ENCODE measurements around the gene PODXL. TPM values are rescaled to one million over a fixed set of nuclear protein-coding genes. Genes with fewer than 3 reads are reported as not detected.

PODXL gene
- polyA plus RNA-seq, 1 donor (not counting 4 experiments of a cell fraction or from before 2014, with no cell fraction given) = 0.08 TPM

DNA sequence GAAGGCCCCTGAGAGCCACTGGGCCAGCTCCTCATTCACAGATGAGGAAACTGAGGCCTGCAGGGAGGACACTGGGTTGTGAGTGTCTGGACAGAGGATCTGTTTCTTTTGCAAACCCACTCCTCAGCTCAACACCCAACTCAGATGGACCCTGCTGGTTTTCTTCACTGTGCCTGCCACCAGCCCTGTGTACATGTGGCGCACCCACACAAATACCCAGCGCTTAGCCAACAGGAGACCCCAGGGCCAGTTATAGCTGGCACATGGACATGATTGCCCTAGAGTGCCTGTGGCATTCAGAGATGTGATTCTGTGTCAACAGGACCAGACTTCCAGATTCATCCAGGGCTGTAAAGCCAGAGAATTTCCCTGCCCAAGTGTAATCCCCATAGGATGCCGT is 12.4 kb downstream of the PODXL start:
- no peak overlapping the region for H3K4me2 ChIP-seq (ENCODE audit: control insufficient read depth, extremely low read depth, insufficient read depth, low read depth, low read length)
- H3K9me1 ChIP-seq (ENCODE audit: control insufficient read depth, extremely low read depth, insufficient read depth, low read length) = no peaks in the 10 kb centered on the region
- H3K9ac ChIP-seq (ENCODE audit: control insufficient read depth, extremely low read depth, insufficient read depth, low read length) = no peak overlapping the region
- no peak overlapping the region for H3K4me3 ChIP-seq (ENCODE audit: control insufficient read depth in 2 of 3, extremely low read depth in 1 of 3, insufficient read depth in 2 of 3, low read depth in 1 of 3, low read length in 3 of 3)
- TF ChIP-seq EZH2 (IDR thresholded peaks at IDR 0.05; ENCODE audit: low read length) = no peak
- TF ChIP-seq, protein P1, sequence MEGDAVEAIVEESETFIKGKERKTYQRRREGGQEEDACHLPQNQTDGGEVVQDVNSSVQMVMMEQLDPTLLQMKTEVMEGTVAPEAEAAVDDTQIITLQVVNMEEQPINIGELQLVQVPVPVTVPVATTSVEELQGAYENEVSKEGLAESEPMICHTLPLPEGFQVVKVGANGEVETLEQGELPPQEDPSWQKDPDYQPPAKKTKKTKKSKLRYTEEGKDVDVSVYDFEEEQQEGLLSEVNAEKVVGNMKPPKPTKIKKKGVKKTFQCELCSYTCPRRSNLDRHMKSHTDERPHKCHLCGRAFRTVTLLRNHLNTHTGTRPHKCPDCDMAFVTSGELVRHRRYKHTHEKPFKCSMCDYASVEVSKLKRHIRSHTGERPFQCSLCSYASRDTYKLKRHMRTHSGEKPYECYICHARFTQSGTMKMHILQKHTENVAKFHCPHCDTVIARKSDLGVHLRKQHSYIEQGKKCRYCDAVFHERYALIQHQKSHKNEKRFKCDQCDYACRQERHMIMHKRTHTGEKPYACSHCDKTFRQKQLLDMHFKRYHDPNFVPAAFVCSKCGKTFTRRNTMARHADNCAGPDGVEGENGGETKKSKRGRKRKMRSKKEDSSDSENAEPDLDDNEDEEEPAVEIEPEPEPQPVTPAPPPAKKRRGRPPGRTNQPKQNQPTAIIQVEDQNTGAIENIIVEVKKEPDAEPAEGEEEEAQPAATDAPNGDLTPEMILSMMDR (optimal IDR thresholded peaks at IDR 0.05 in 1 of 3, IDR thresholded peaks at IDR 0.05 in 1 of 3, conservative IDR thresholded peaks at IDR 0.05 in 1 of 3; ENCODE audit: extremely low read depth in 1 of 3, insufficient read depth in 2 of 3, low read length in 3 of 3) = no peak
- H4K20me1 ChIP-seq (ENCODE audit: control insufficient read depth, extremely low read depth, insufficient read depth, low read length) = no peaks in the 10 kb centered on the region
- H2AFZ ChIP-seq (ENCODE audit: control insufficient read depth, low read length) = no peak overlapping the region
- FAIRE-seq = no peak
- DNase-seq (ENCODE audit: low read depth, low spot score) = no peak
- H3K27ac ChIP-seq (ENCODE audit: control insufficient read depth, insufficient read depth, low read length) = no peak overlapping the region
- H3K79me2 ChIP-seq (ENCODE audit: control insufficient read depth, insufficient read depth, low read length) = no peaks in the 10 kb centered on the region
- H3K27me3 ChIP-seq (ENCODE audit: control insufficient read depth, extremely low read depth, insufficient read depth, low read length) = no peaks in the 10 kb centered on the region
- dilution Hi-C loops (cut with MboI; ENCODE audit: extremely low pct_ligation_motif_present, low sequenced_read_pairs) = no loop called here
- H3K36me3 ChIP-seq (ENCODE audit: control insufficient read depth in 2 of 2, extremely low read depth in 1 of 2, insufficient read depth in 2 of 2, low read length in 2 of 2) = no peaks in the 10 kb centered on the region
- no peaks in the 10 kb centered on the region for H3K9me3 ChIP-seq (ENCODE audit: control insufficient read depth, low read depth, low read length)
- peaks cover under 1% of the 10 kb centered on the region for H3K4me1 ChIP-seq (ENCODE audit: control insufficient read depth, extremely low read depth, insufficient read depth, low read length)

DNA sequence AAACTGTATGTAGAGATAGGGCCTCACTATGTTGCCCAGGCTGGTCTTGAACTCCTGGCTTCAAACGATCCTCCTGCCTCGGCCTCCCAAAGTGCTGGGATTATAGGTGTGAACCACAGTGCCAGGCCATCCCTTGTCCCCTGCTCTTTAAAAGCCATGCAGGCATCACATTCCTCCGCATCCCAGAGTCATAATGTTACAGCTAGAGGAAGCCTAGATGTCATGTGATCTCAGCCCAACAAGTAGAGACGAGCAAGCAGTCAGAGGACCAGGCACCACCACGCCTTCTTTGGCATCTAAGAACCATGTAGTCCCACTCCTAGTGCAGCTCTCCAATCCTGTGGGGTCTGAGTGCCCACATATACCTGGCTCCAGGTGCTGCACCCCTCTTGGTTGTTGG is 13.1 kb downstream of the PODXL start:
- Histone ChIP-seq H3K4me2 (ENCODE audit: control insufficient read depth, extremely low read depth, insufficient read depth, low read depth, low read length) (no peak overlapping the region), H3K9ac (ENCODE audit: control insufficient read depth, extremely low read depth, insufficient read depth, low read length) (no peak overlapping the region), H3K27me3 (ENCODE audit: control insufficient read depth, extremely low read depth, insufficient read depth, low read length) (no peaks in the 10 kb centered on the region), H3K4me3 (ENCODE audit: control insufficient read depth in 2 of 3, extremely low read depth in 1 of 3, insufficient read depth in 2 of 3, low read depth in 1 of 3, low read length in 3 of 3) (no peak overlapping the region), H3K79me2 (ENCODE audit: control insufficient read depth, insufficient read depth, low read length) (no peaks in the 10 kb centered on the region), H3K27ac (ENCODE audit: control insufficient read depth, insufficient read depth, low read length) (no peak overlapping the region), H2AFZ (ENCODE audit: control insufficient read depth, low read length) (no peak overlapping the region), H3K9me3 (ENCODE audit: control insufficient read depth, low read depth, low read length) (no peaks in the 10 kb centered on the region), H3K9me1 (ENCODE audit: control insufficient read depth, extremely low read depth, insufficient read depth, low read length) (no peaks in the 10 kb centered on the region), H3K4me1 (ENCODE audit: control insufficient read depth, extremely low read depth, insufficient read depth, low read length) (peaks cover 7% of the 10 kb centered on the region), H4K20me1 (ENCODE audit: control insufficient read depth, extremely low read depth, insufficient read depth, low read length) (no peaks in the 10 kb centered on the region), H3K36me3 (ENCODE audit: control insufficient read depth in 2 of 2, extremely low read depth in 1 of 2, insufficient read depth in 2 of 2, low read length in 2 of 2) (no peaks in the 10 kb centered on the region)
- dilution Hi-C loops (cut with MboI; ENCODE audit: extremely low pct_ligation_motif_present, low sequenced_read_pairs) = no loop called here
- no peak for TF ChIP-seq EZH2 (IDR thresholded peaks at IDR 0.05; ENCODE audit: low read length)
- TF ChIP-seq, protein P1 (optimal IDR thresholded peaks at IDR 0.05 in 1 of 3, IDR thresholded peaks at IDR 0.05 in 1 of 3, conservative IDR thresholded peaks at IDR 0.05 in 1 of 3; ENCODE audit: extremely low read depth in 1 of 3, insufficient read depth in 2 of 3, low read length in 3 of 3) = no peak
- DNase-seq (ENCODE audit: low read depth, low spot score) (no peak), FAIRE-seq (no peak)

All from keratinocyte (primary cell).